HEK293 (cell line): ENCODE measurements around the gene PTPN6.
A peak's percentile ranks its signal among the peaks of the same experiment; 100 is the strongest.

Source experiments
- BCL11B ChIP-seq: fragments of 450-650 bp; formaldehyde crosslinking; IDR thresholded peaks from 2 replicates; pipeline ENCODE4 v1.5.1; 2016; ENCODE audit warnings: low read depth, missing biosample characterization, missing genetic modification characterization
- KLF10 ChIP-seq: fragments of 450-650 bp; IDR thresholded peaks from 2 replicates; pipeline ENCODE4 v1.5.1; 2018; ENCODE audit warnings: missing biosample characterization, mild to moderate bottlenecking, missing genetic modification characterization
- KLF7 ChIP-seq: fragments of 450-650 bp; formaldehyde crosslinking; IDR thresholded peaks from 2 replicates; pipeline ENCODE4 v1.5.1; 2016; ENCODE audit warnings: missing biosample characterization, missing genetic modification characterization, borderline replicate concordance
- KLF9 ChIP-seq: fragments of 450-650 bp; formaldehyde crosslinking; IDR thresholded peaks from 2 replicates; pipeline ENCODE4 v1.5.1; 2016; ENCODE audit warnings: missing biosample characterization, missing genetic modification characterization, low read depth
- SP2 ChIP-seq: fragments of 450-650 bp; formaldehyde crosslinking; IDR thresholded peaks from 2 replicates; pipeline ENCODE4 v1.5.1; 2016; ENCODE audit warnings: missing biosample characterization, missing genetic modification characterization
- ZBTB10 ChIP-seq: fragments of 450-650 bp; formaldehyde crosslinking; IDR thresholded peaks from 2 replicates; pipeline ENCODE4 v1.5.1; 2016; ENCODE audit warnings: missing biosample characterization, missing genetic modification characterization
- ZFP3 ChIP-seq: fragments of 450-650 bp; formaldehyde crosslinking; IDR thresholded peaks from 2 replicates; pipeline ENCODE4 v1.5.1; 2016; ENCODE audit warnings: low read depth, missing biosample characterization, missing genetic modification characterization
- ZNF121 ChIP-seq: fragments of 450-650 bp; formaldehyde crosslinking; IDR thresholded peaks from 2 replicates; pipeline ENCODE4 v1.5.1; 2016; ENCODE audit warnings: missing biosample characterization, missing genetic modification characterization
- ZNF157 ChIP-seq: fragments of 450-650 bp; formaldehyde crosslinking; IDR thresholded peaks from 2 replicates; pipeline ENCODE4 v1.5.1; 2016; ENCODE audit warnings: missing biosample characterization, missing genetic modification characterization
- ZNF19 ChIP-seq: fragments of 450-650 bp; formaldehyde crosslinking; IDR thresholded peaks from 2 replicates; pipeline ENCODE4; 2016; ENCODE audit warnings: missing biosample characterization, missing genetic modification characterization, low read depth
- ZNF221 ChIP-seq: fragments of 450-650 bp; formaldehyde crosslinking; IDR thresholded peaks from 2 replicates; pipeline ENCODE4 v1.5.1; 2017; ENCODE audit warnings: missing biosample characterization, missing genetic modification characterization, borderline replicate concordance
- ZNF350 ChIP-seq: fragments of 450-650 bp; formaldehyde crosslinking; IDR thresholded peaks from 2 replicates; pipeline ENCODE4 v1.5.0; 2017; ENCODE audit warnings: missing biosample characterization, mild to moderate bottlenecking, missing genetic modification characterization
- ZNF426 ChIP-seq: fragments of 450-650 bp; formaldehyde crosslinking; IDR thresholded peaks from 2 replicates; pipeline ENCODE4 v1.5.1; 2017; ENCODE audit warnings: missing biosample characterization, missing genetic modification characterization, mild to moderate bottlenecking, inconsistent platforms, moderate library complexity
- ZNF501 ChIP-seq: fragments of 450-650 bp; formaldehyde crosslinking; IDR thresholded peaks from 2 replicates; pipeline ENCODE4 v1.5.1; 2016; ENCODE audit warnings: missing biosample characterization, missing genetic modification characterization
- ZNF544 ChIP-seq: fragments of 450-650 bp; formaldehyde crosslinking; IDR thresholded peaks from 2 replicates; pipeline ENCODE4 v1.5.0; 2017; ENCODE audit warnings: missing biosample characterization, missing genetic modification characterization
- ZNF548 ChIP-seq: fragments of 450-650 bp; formaldehyde crosslinking; IDR thresholded peaks from 2 replicates; pipeline ENCODE4 v1.5.1; 2016; ENCODE audit warnings: missing biosample characterization, missing genetic modification characterization
- ZNF629 ChIP-seq: fragments of 450-650 bp; formaldehyde crosslinking; IDR thresholded peaks from 2 replicates; pipeline ENCODE4 v1.5.1; 2017; ENCODE audit warnings: missing biosample characterization, missing genetic modification characterization
- ZNF791 ChIP-seq: fragments of 450-650 bp; formaldehyde crosslinking; IDR thresholded peaks from 2 replicates; pipeline ENCODE4 v1.5.1; 2016; ENCODE audit warnings: missing biosample characterization, missing genetic modification characterization
- TF ChIP-seq, protein P1 (sequence below): fragments of 450-650 bp; formaldehyde crosslinking; IDR thresholded peaks from 2 replicates; pipeline ENCODE4 v1.5.1; 2016; ENCODE audit warnings: missing biosample characterization, missing genetic modification characterization
- TF ChIP-seq, protein P2 (sequence below): fragments of 450-650 bp; formaldehyde crosslinking; IDR thresholded peaks from 2 replicates; pipeline ENCODE4 v1.5.1; 2016; ENCODE audit warnings: missing biosample characterization, missing genetic modification characterization
- TF ChIP-seq, protein P3 (sequence below): fragments of 450-650 bp; formaldehyde crosslinking; IDR thresholded peaks from 2 replicates; pipeline ENCODE4 v1.5.1; 2016; ENCODE audit warnings: missing biosample characterization, missing genetic modification characterization
- TF ChIP-seq, protein P4 (sequence below): fragments of 450-650 bp; formaldehyde crosslinking; IDR thresholded peaks from 2 replicates; pipeline ENCODE4 v1.5.0; 2017; ENCODE audit warnings: missing biosample characterization, missing genetic modification characterization, borderline replicate concordance
- TF ChIP-seq, protein P5 (sequence below): fragments of 450-650 bp; formaldehyde crosslinking; IDR thresholded peaks from 2 replicates; pipeline ENCODE4 v1.5.1; 2016; ENCODE audit warnings: missing biosample characterization, missing genetic modification characterization
- TF ChIP-seq, protein P6 (sequence below): fragments of 450-650 bp; formaldehyde crosslinking; IDR thresholded peaks from 2 replicates; pipeline ENCODE4 v1.5.1; 2016; ENCODE audit warnings: missing biosample characterization, missing genetic modification characterization
- TF ChIP-seq, protein P7 (sequence below): fragments of 450-650 bp; formaldehyde crosslinking; IDR thresholded peaks from 2 replicates; pipeline ENCODE4 v1.5.1; 2016; ENCODE audit warnings: missing biosample characterization, missing genetic modification characterization, low read depth

Gene PTPN6

DNA sequence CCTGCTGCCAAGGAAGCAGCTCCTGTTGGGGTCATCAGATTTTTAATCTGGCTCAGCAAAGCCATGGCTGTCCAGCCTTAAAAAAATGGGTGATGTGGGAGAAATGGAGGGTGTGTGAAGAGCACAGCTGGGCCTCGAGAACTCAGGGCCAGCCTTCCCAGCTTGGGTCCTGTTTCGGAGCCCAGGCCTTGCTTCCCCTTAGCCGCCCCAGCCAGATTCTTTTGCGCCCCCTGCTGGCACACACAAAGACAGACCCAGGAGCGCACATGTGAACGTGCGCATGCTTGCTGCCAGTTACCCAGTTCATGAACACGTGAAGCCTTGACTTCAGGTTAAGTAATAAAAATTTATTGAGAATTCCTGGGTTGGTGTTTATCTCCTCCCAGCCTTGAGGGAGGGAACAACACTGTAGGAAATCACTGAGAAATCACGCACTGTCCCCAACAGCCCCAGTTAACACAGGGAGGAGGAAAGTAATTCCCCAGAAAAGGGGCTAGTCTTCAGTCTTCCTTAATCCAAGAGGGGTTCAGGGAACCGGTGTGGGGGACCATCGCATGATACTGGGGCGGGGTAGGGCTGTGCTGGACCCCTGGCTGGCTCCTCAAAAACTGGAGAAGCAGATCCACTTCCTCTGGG lies 14.0 kb downstream of the PTPN6 start (continued):
- TF ChIP-seq, protein P1, sequence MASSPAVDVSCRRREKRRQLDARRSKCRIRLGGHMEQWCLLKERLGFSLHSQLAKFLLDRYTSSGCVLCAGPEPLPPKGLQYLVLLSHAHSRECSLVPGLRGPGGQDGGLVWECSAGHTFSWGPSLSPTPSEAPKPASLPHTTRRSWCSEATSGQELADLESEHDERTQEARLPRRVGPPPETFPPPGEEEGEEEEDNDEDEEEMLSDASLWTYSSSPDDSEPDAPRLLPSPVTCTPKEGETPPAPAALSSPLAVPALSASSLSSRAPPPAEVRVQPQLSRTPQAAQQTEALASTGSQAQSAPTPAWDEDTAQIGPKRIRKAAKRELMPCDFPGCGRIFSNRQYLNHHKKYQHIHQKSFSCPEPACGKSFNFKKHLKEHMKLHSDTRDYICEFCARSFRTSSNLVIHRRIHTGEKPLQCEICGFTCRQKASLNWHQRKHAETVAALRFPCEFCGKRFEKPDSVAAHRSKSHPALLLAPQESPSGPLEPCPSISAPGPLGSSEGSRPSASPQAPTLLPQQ (tag by site-specific recombination) = peak; percentile 60; the same call in 1 of the 2 replicates
- TF ChIP-seq ZNF501 (tag by site-specific recombination) (0 out of 2 replicates have a peak, but pooled peaks have one; percentile 72), ZNF629 (tag by site-specific recombination) (peak; percentile 56; the same call in 1 of the 2 replicates), ZNF548 (tag by site-specific recombination) (no peak), ZNF121 (tag by site-specific recombination) (no peak), BCL11B (tag by site-specific recombination) (no peak), ZNF544 (no peak), ZNF350 (tag by site-specific recombination) (no peak), KLF10 (no peak; the same call in 1 of the 2 replicates), KLF9 (tag by site-specific recombination) (no peak), ZNF19 (tag by site-specific recombination) (no peak), ZNF221 (tag by site-specific recombination) (no peak), KLF7 (tag by site-specific recombination) (no peak; the same call in 1 of the 2 replicates), SP2 (peak; percentile 24), ZNF426 (tag by site-specific recombination) (no peak), ZBTB10 (tag by site-specific recombination) (no peak), ZNF157 (tag by site-specific recombination) (no peak), ZFP3 (tag by site-specific recombination) (no peak), ZNF791 (no peak)
- TF ChIP-seq, protein P2, sequence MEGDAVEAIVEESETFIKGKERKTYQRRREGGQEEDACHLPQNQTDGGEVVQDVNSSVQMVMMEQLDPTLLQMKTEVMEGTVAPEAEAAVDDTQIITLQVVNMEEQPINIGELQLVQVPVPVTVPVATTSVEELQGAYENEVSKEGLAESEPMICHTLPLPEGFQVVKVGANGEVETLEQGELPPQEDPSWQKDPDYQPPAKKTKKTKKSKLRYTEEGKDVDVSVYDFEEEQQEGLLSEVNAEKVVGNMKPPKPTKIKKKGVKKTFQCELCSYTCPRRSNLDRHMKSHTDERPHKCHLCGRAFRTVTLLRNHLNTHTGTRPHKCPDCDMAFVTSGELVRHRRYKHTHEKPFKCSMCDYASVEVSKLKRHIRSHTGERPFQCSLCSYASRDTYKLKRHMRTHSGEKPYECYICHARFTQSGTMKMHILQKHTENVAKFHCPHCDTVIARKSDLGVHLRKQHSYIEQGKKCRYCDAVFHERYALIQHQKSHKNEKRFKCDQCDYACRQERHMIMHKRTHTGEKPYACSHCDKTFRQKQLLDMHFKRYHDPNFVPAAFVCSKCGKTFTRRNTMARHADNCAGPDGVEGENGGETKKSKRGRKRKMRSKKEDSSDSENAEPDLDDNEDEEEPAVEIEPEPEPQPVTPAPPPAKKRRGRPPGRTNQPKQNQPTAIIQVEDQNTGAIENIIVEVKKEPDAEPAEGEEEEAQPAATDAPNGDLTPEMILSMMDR = peak; percentile 93
- TF ChIP-seq, protein P3, sequence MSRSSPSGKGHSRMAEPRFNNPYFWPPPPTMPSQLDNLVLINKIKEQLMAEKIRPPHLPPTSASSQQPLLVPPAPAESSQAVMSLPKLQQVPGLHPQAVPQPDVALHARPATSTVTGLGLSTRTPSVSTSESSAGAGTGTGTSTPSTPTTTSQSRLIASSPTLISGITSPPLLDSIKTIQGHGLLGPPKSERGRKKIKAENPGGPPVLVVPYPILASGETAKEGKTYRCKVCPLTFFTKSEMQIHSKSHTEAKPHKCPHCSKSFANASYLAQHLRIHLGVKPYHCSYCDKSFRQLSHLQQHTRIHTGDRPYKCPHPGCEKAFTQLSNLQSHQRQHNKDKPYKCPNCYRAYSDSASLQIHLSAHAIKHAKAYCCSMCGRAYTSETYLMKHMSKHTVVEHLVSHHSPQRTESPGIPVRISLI (tag by site-specific recombination) = no peak
- TF ChIP-seq, protein P4, sequence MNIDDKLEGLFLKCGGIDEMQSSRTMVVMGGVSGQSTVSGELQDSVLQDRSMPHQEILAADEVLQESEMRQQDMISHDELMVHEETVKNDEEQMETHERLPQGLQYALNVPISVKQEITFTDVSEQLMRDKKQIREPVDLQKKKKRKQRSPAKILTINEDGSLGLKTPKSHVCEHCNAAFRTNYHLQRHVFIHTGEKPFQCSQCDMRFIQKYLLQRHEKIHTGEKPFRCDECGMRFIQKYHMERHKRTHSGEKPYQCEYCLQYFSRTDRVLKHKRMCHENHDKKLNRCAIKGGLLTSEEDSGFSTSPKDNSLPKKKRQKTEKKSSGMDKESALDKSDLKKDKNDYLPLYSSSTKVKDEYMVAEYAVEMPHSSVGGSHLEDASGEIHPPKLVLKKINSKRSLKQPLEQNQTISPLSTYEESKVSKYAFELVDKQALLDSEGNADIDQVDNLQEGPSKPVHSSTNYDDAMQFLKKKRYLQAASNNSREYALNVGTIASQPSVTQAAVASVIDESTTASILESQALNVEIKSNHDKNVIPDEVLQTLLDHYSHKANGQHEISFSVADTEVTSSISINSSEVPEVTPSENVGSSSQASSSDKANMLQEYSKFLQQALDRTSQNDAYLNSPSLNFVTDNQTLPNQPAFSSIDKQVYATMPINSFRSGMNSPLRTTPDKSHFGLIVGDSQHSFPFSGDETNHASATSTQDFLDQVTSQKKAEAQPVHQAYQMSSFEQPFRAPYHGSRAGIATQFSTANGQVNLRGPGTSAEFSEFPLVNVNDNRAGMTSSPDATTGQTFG (tag by site-specific recombination) = no peak
- TF ChIP-seq, protein P5, sequence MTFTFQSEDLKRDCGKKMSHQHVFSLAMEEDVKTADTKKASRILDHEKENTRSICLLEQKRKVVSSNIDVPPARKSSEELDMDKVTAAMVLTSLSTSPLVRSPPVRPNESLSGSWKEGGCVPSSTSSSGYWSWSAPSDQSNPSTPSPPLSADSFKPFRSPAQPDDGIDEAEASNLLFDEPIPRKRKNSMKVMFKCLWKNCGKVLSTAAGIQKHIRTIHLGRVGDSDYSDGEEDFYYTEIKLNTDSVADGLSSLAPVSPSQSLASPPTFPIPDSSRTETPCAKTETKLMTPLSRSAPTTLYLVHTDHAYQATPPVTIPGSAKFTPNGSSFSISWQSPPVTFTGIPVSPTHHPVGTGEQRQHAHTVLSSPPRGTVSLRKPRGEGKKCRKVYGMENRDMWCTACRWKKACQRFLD (tag by site-specific recombination) = no peak
- TF ChIP-seq, protein P6, sequence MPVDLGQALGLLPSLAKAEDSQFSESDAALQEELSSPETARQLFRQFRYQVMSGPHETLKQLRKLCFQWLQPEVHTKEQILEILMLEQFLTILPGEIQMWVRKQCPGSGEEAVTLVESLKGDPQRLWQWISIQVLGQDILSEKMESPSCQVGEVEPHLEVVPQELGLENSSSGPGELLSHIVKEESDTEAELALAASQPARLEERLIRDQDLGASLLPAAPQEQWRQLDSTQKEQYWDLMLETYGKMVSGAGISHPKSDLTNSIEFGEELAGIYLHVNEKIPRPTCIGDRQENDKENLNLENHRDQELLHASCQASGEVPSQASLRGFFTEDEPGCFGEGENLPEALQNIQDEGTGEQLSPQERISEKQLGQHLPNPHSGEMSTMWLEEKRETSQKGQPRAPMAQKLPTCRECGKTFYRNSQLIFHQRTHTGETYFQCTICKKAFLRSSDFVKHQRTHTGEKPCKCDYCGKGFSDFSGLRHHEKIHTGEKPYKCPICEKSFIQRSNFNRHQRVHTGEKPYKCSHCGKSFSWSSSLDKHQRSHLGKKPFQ = peak; percentile 42; the same call in 1 of the 2 replicates
- TF ChIP-seq, protein P7, sequence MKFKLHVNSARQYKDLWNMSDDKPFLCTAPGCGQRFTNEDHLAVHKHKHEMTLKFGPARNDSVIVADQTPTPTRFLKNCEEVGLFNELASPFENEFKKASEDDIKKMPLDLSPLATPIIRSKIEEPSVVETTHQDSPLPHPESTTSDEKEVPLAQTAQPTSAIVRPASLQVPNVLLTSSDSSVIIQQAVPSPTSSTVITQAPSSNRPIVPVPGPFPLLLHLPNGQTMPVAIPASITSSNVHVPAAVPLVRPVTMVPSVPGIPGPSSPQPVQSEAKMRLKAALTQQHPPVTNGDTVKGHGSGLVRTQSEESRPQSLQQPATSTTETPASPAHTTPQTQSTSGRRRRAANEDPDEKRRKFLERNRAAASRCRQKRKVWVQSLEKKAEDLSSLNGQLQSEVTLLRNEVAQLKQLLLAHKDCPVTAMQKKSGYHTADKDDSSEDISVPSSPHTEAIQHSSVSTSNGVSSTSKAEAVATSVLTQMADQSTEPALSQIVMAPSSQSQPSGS = no peak
